ENCODE measurements around the gene LPP. TPM values are rescaled to one million over a fixed set of nuclear protein-coding genes. Genes with fewer than 3 reads are reported as not detected.
"Not testable (repeated sequence)": the region's sequence is repeated elsewhere in the genome, so short reads cannot be mapped to it uniquely, and the experiment has no call there.

Gene LPP
- total RNA-seq, 1 donor from 2014 or later, result 109 TPM

GRCh38 chr3:188396900-188397299 lies 242.9 kb downstream of the LPP start:
- intact Hi-C loops (cut with micrococcal nuclease), result no loop called here
- no peak for DNase-seq
- peak; percentile 9 for ATAC-seq

DNA sequence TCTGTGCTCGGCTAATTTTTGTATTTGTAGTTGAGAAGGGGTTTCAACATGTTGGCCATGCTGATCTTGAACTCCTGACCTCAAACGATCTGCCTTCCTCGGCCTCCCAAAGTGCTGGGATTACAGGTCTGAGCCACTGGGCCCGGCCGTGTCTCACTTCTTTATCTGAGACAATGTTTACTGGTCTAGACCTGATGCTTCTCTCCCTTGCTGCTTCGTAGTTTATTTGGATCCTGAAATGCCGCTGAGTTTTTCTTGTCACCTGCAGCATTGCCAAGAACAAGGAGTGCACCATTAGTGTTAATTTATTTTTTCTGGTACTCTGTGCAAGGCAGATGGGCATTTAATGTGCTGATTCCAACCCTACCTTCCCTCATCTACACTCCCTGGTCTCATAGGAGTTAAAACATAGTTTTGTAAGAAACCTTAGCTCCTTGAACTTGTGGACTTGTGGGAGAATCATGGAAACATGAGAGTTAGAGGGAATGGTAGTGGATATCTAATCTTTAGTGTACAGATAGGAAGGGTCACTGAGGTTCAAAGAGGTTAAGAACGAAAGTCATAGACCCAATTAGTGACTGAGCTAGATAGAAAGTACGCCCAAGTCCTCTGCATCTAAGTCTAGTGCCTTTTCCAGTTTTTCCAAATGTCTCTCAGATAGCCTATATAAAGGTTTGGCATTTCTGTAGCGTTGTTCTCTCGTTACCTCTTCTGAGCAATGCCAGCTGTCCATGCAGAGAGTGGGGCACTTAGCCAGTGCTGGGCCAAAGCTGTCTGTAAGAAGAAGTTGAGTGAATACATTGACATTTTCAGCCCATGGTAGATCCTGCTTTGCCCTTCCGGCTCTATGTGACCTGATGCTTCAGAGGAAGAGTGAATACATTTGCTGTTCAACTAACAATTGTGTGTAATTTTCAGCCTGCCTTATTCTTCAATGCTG lies 244.1 kb downstream of the LPP start:
- DNase-seq, result peak; percentile 46
- peak; percentile 68 for ATAC-seq
- intact Hi-C loops (cut with micrococcal nuclease), result no loop called here

GRCh38 chr3:188400494-188401243 lies 246.7 kb downstream of the LPP start:
- DNase-seq, result no peak
- intact Hi-C loops (cut with micrococcal nuclease), result no loop called here
- ATAC-seq, result no peak

DNA sequence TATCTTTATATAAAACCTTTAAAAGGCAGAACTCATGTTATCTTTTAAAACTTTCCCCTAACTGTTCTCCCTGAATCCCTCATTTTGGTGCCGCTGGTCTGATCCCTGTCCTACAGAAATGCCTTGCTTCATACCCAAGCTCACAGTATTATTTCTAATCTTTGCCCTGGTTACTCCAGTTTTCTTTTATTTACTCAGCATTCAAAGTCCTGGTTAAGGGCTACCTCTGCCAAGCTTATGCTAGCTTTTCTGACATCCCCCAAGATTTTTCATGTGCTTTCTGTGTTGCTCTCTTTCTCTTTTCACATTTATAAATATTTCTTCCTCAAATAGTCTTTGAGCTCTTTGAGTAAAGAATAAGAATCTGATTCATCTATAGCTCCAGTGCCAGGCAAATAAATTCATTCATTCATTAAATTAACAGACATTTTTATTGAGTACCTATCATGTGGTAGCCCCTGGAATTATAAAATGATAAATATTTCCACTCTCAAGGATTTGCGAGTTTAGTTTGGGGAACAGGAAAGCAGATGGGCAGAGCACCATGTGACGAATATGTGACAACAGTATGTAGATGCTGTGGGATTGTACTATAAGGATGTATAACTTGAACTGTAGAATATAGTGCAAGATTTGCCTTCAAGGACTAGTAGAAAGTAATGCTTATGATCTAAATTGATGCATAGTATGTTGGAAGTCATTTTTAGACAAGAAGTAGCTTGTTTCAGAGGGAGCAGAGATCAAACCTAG lies 247.5 kb downstream of the LPP start:
- intact Hi-C loops (cut with micrococcal nuclease), result no loop called here
- ATAC-seq, result no peak
- DNase-seq, result no peak

DNA sequence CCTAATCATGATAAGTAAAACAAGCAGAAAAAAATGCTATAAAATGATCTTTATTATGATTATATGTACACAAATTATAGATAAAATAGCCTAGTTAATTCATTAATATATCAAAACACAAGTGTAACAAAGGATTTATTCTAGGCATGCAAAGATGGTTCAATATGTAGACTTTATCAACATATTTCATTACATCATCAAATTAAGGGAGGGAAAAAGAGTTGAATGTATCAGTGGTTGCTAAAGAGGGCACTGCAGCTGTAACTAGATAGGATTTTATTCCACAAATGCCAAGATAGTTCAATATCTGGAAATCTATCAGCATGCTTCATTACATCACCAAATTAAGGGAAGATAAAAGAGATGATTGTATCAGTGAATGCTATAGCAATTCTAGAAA lies 248.3 kb downstream of the LPP start:
- DNase-seq (no peak), ATAC-seq (no peak)
- intact Hi-C loops (cut with micrococcal nuclease), result no loop called here

DNA sequence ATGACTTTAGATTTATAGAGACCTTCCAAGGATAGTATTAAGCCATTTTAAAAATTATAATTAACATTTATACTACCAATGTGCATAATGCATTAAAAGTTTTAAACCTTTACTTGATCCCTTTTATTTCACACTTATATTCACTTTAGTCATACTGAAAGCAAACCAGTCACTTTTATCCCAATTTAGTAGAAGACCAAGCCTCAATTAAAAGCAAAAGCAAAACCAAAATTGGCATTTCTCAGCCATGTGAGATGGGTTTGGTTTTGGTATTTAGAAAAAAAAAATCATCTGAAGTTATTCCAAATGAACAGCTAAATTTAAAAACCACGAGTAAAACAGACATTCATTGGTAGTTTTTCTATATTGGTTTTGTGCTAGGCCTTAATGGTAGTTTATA lies 249.4 kb downstream of the LPP start:
- DNase-seq (no peak), ATAC-seq (no peak)
- intact Hi-C loops (cut with micrococcal nuclease), result no loop called here

DNA sequence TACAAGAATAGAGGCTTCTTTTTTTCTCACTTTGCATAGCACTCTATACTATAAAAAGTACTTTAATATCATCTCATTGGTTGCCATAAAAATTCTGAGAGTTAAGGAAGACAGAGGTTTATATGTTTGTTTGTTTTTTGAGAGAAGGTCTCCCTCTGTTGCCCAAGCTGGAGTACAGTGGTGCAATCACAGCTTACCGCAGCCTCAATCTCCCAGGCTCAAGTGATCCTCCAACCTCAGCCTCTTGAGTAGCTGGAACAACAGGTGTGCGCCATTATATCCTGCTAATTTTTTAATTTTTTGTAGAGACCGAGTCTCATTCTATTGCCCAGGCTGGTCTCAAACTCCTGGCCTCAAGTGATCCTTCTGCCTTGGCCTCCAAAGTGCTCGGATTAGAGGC lies 250.2 kb downstream of the LPP start:
- no peak for DNase-seq
- intact Hi-C loops (cut with micrococcal nuclease), result no loop called here
- no peak for ATAC-seq

DNA sequence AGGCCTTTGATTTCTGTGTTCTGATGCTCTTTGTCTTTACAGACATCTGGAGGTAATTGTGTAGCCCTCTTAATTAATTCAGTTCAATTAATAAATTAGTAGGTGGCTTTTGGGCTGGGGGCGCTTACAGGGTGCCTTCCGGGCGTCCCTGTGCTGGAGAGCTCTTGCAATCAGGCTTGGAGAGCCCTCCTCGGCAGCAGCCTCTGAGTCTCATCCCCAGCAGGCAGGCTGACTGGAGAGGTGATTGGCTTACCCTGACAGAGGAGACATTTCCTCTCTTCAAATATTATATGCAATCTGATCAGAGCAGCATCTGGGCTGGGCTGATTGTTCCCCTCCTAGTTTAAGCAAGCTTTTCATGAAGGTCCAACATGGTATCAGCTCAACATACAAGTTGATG lies 250.7 kb downstream of the LPP start:
- DNase-seq (no peak), ATAC-seq (peak; percentile 19)

DNA sequence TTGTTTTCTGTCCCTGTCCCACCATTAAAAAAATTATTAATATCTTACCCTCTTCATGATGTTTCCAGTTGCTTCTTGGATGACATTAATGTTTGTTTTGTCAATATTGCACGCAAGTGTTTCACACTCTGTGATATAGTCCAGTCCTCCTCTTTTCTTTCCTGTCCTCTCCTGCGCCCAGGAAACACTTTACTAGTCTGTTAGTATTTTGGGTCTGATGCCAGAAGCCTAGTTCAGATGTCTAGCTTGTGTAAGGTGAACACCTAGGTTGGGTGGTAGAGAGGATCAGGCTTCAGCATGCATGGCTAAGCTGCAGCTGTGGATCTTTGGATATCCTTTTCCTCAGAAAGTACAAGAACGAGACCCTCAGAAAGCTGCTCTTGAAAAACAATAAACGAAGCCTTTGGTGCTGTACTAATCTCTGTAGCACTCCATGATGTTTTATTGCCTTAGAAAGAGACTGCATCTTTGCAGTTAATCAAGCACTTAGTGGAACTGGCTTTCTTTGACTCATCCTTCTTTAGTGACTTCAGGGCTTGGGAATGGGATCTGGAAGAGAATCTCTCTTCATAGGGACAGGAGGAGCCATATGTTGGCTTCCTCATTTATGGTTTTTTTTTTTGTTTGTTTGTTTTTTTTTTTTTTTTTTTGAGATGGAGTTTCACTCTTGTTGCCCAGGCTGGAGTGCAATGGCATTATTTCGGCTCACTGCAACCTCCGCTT lies 253.4 kb downstream of the LPP start:
- intact Hi-C loops (cut with micrococcal nuclease), result no loop called here
- no peak for ATAC-seq
- DNase-seq, result no peak

More for the DNA sequence above, 250.7 kb downstream of the LPP start:
- intact Hi-C loops (cut with micrococcal nuclease), result no loop called here

DNA sequence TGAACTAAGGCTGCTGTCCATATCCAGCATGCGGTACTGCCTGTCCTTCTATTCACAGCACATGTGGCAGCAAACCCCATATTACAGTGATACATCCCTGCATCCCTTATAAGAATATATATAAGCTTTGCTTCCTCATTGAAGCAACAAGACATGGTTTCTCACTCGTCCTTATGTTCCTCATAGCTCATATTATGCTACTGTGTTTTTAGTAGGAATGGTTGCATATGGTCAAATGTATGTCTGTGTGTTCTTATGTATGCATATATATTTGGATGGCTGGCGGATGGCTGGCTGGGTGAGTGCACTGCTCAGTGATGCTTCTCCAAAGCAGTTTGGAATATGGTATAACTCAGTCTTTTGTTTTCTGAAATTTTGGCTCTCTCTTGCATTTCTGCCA lies 254.9 kb downstream of the LPP start:
- intact Hi-C loops (cut with micrococcal nuclease), result no loop called here
- DNase-seq (no peak), ATAC-seq (no peak)

GRCh38 chr3:188411750-188412149 lies 257.8 kb downstream of the LPP start:
- intact Hi-C loops (cut with micrococcal nuclease), result no loop called here
- ATAC-seq (no peak), DNase-seq (no peak)

- DNase-seq, result no peak
- ATAC-seq, result no peak
- intact Hi-C loops (cut with micrococcal nuclease), result no loop called here
Observed at GRCh38 chr3:188415196-188415595, 261.2 kb downstream of the LPP start.

- DNase-seq (no peak), ATAC-seq (no peak)
- intact Hi-C loops (cut with micrococcal nuclease), result no loop called here
Observed at GRCh38 chr3:188416041-188416440, 262.1 kb downstream of the LPP start.

- intact Hi-C loops (cut with micrococcal nuclease), result no loop called here
- ATAC-seq, result peak; percentile 62
- DNase-seq, result no peak
Observed at GRCh38 chr3:188417271-188417696, 263.3 kb downstream of the LPP start.

DNA sequence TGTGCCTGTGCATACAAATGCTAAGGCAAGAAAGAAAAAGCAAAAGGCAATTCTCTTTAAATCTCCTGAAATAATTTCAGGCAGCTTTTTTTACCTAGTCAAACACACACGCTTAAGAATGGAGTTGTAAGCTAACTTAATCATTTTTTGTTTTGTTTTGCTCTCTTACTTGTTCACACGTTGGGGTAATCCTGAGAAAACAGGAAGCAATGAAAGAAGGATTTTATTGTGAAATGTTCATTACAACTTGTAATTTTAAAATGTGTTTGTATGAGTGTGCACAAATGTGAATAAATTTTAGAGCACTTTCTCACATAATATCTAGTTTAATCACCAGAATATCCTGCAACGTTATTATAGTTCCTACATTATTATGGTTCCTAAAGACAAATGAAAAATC lies 263.8 kb downstream of the LPP start:
- ATAC-seq (no peak), DNase-seq (no peak)
- intact Hi-C loops (cut with micrococcal nuclease), result no loop called here

- ATAC-seq, result peak; percentile 30
- no peak for DNase-seq
- intact Hi-C loops (cut with micrococcal nuclease), result no loop called here
Observed at GRCh38 chr3:188421151-188421821, 267.3 kb downstream of the LPP start.

- no peak for DNase-seq
- intact Hi-C loops (cut with micrococcal nuclease), result no loop called here
- ATAC-seq, result peak; percentile 68
Observed at GRCh38 chr3:188421836-188422540, 268.0 kb downstream of the LPP start.

DNA sequence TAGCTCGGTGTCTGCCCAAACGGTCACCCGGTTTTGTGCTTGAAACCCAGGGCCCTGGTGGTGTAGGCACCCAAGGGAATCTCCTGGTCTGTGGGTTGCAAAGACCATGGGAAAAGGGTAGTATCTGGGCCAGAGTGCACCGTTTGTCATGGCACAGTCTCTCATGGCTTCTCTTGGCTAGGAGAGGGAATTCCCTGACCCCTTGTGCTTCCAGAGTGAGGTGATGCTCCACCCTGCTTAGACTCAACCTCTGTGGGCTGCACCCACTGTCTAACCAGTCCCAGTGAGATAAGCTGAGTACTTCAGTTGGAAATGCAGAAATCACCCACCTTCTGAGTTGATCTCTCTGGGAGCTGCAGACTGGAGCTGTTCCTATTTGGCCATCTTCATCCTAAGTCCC lies 274.0 kb downstream of the LPP start:
- ATAC-seq; DNase-seq; intact Hi-C loops (cut with micrococcal nuclease): not testable (repeated sequence)

Data from left ventricle myocardium superior (tissue), 1 donor.